SK-N-SH treated with all-trans-retinoic acid at 6 μM for 48 hours (cell line): Measurements from ENCODE around the gene PUS7.
A peak's percentile ranks its signal among the peaks of the same experiment; 100 is the strongest.

Experiments used
- ATAC-seq: fragments of 200-7000 bp; cut with Tn5 transposase; 3 replicates; pipeline ENCODE4 v1.9.1; 2020; ENCODE audit warnings: mild to moderate bottlenecking, moderate library complexity
- ARNTL ChIP-seq: fragments of 450-650 bp; formaldehyde crosslinking; IDR thresholded peaks from 2 replicates; pipeline ENCODE4 v1.5.0; 2020; ENCODE audit warnings: low read depth, mild to moderate bottlenecking, moderate library complexity, borderline replicate concordance
- CREB5 ChIP-seq: fragments of 250-450 bp; sonication (Bioruptor Pico); IDR thresholded peaks from 2 replicates; pipeline ENCODE4 v1.5.1; 2020; ENCODE audit warnings: low read depth, mild to moderate bottlenecking, moderate library complexity
- CSDC2 ChIP-seq: fragments of 250-450 bp; sonication (Bioruptor Pico); IDR thresholded peaks from 2 replicates; pipeline ENCODE4 v1.5.0; 2020; ENCODE audit warnings: mild to moderate bottlenecking, moderate library complexity
- ESRRG ChIP-seq: fragments of 250-450 bp; sonication (Bioruptor Pico); IDR thresholded peaks from 2 replicates; pipeline ENCODE4 v1.6.1; 2021; ENCODE audit warnings: mild to moderate bottlenecking
- GLIS3 ChIP-seq: fragments of 250-450 bp; sonication (Bioruptor Pico); IDR thresholded peaks from 2 replicates; pipeline ENCODE4 v1.5.0; 2020; ENCODE audit warnings: mild to moderate bottlenecking, moderate library complexity
- ISL1 ChIP-seq: fragments of 250-450 bp; sonication (Bioruptor Pico); IDR thresholded peaks from 2 replicates; pipeline ENCODE4 v2.1.2; 2022; ENCODE audit warnings: mild to moderate bottlenecking, moderate library complexity
- OSR1 ChIP-seq: fragments of 250-450 bp; sonication (Bioruptor Pico); IDR thresholded peaks from 2 replicates; pipeline ENCODE4 v1.8.0; 2022; ENCODE audit warnings: moderate library complexity, mild to moderate bottlenecking, inconsistent platforms
- POU6F1 ChIP-seq: fragments of 250-450 bp; sonication (Bioruptor Pico); IDR thresholded peaks from 2 replicates; pipeline ENCODE4 v1.8.0; 2021; ENCODE audit warnings: low read depth, mild to moderate bottlenecking, moderate library complexity, borderline replicate concordance
- PPARA ChIP-seq: fragments of 250-450 bp; sonication (Bioruptor Pico); IDR thresholded peaks from 2 replicates; pipeline ENCODE4 v1.5.0; 2020; ENCODE audit warnings: mild to moderate bottlenecking, borderline replicate concordance
- RARB ChIP-seq: fragments of 250-450 bp; sonication (Bioruptor Pico); IDR thresholded peaks from 2 replicates; pipeline ENCODE4 v1.8.0; 2021; ENCODE audit warnings: mild to moderate bottlenecking, moderate library complexity
- SNAI2 ChIP-seq: fragments of 250-450 bp; sonication (Bioruptor Pico); IDR thresholded peaks from 2 replicates; pipeline ENCODE4 v1.5.0; 2020; ENCODE audit warnings: mild to moderate bottlenecking, moderate library complexity
- TCF4 ChIP-seq: fragments of 250-450 bp; sonication (Bioruptor Pico); IDR thresholded peaks from 2 replicates; pipeline ENCODE4 v1.8.0; 2021; ENCODE audit warnings: mild to moderate bottlenecking, moderate library complexity, borderline replicate concordance
- ZC3H10 ChIP-seq: fragments of 250-450 bp; sonication (Bioruptor Pico); IDR thresholded peaks from 2 replicates; pipeline ENCODE4 v1.5.1; 2021; ENCODE audit warnings: mild to moderate bottlenecking, moderate library complexity
- ZNF565 ChIP-seq: fragments of 450-650 bp; formaldehyde crosslinking; conservative IDR thresholded peaks from 2 replicates; pipeline ENCODE4 v1.5.0; 2020; ENCODE audit warnings: low read depth, mild to moderate bottlenecking, moderate library complexity
- ZNF70 ChIP-seq: fragments of 450-650 bp; formaldehyde crosslinking; IDR thresholded peaks from 2 replicates; pipeline ENCODE4 v1.5.0; 2020; ENCODE audit warnings: mild to moderate bottlenecking, moderate library complexity
- ZNF8 ChIP-seq: fragments of 450-650 bp; formaldehyde crosslinking; IDR thresholded peaks from 2 replicates; pipeline ENCODE4 v1.5.0; 2020; ENCODE audit warnings: mild to moderate bottlenecking, moderate library complexity
- TF ChIP-seq, protein P1 (sequence below): fragments of 250-450 bp; sonication (Bioruptor Pico); IDR thresholded peaks from 2 replicates; pipeline ENCODE4 v1.5.0; 2020; ENCODE audit warnings: mild to moderate bottlenecking, moderate library complexity
- TF ChIP-seq, protein P2 (sequence below): fragments of 250-450 bp; sonication (Bioruptor Pico); IDR thresholded peaks from 2 replicates; pipeline ENCODE4 v1.8.0; 2020; ENCODE audit warnings: mild to moderate bottlenecking, moderate library complexity, borderline replicate concordance
- TF ChIP-seq, protein P3 (sequence below): fragments of 250-450 bp; sonication (Bioruptor Pico); IDR thresholded peaks from 2 replicates; pipeline ENCODE4 v1.5.1; 2021; ENCODE audit warnings: mild to moderate bottlenecking, moderate library complexity

PUS7 gene

GRCh38 chr7:105487579-105488571 is 34.2 kb downstream of the PUS7 start:
- peak; percentile 92 for ATAC-seq
- no peak for TF ChIP-seq OSR1
- TF ChIP-seq ZC3H10 (CRISPR knock-in tag), result no peak
- TF ChIP-seq, protein P1, sequence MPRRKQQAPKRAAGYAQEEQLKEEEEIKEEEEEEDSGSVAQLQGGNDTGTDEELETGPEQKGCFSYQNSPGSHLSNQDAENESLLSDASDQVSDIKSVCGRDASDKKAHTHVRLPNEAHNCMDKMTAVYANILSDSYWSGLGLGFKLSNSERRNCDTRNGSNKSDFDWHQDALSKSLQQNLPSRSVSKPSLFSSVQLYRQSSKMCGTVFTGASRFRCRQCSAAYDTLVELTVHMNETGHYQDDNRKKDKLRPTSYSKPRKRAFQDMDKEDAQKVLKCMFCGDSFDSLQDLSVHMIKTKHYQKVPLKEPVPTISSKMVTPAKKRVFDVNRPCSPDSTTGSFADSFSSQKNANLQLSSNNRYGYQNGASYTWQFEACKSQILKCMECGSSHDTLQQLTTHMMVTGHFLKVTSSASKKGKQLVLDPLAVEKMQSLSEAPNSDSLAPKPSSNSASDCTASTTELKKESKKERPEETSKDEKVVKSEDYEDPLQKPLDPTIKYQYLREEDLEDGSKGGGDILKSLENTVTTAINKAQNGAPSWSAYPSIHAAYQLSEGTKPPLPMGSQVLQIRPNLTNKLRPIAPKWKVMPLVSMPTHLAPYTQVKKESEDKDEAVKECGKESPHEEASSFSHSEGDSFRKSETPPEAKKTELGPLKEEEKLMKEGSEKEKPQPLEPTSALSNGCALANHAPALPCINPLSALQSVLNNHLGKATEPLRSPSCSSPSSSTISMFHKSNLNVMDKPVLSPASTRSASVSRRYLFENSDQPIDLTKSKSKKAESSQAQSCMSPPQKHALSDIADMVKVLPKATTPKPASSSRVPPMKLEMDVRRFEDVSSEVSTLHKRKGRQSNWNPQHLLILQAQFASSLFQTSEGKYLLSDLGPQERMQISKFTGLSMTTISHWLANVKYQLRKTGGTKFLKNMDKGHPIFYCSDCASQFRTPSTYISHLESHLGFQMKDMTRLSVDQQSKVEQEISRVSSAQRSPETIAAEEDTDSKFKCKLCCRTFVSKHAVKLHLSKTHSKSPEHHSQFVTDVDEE (CRISPR knock-in tag), result peak; percentile 36; the same call in 1 of the 2 replicates
- TF ChIP-seq TCF4, result peak; percentile 87
- peak; percentile 25; the same call in 1 of the 2 replicates for TF ChIP-seq ISL1

GRCh38 chr7:105480931-105481330 is 41.1 kb downstream of the PUS7 start:
- ATAC-seq, result peak; percentile 78
- no peak for TF ChIP-seq ZNF8
- no peak for TF ChIP-seq RARB (CRISPR knock-in tag)
- TF ChIP-seq CREB5 (CRISPR knock-in tag), result no peak
- TF ChIP-seq TCF4, result no peak
- TF ChIP-seq, protein P1 (CRISPR knock-in tag), result no peak
- no peak for TF ChIP-seq SNAI2 (CRISPR knock-in tag)
- no peak for TF ChIP-seq ZC3H10 (CRISPR knock-in tag)
- TF ChIP-seq PPARA (CRISPR knock-in tag), result no peak
- no peak for TF ChIP-seq POU6F1 (CRISPR knock-in tag)
- TF ChIP-seq ZNF565 (CRISPR knock-in tag), result no peak
- no peak for TF ChIP-seq CSDC2 (CRISPR knock-in tag)
- TF ChIP-seq, protein P2, sequence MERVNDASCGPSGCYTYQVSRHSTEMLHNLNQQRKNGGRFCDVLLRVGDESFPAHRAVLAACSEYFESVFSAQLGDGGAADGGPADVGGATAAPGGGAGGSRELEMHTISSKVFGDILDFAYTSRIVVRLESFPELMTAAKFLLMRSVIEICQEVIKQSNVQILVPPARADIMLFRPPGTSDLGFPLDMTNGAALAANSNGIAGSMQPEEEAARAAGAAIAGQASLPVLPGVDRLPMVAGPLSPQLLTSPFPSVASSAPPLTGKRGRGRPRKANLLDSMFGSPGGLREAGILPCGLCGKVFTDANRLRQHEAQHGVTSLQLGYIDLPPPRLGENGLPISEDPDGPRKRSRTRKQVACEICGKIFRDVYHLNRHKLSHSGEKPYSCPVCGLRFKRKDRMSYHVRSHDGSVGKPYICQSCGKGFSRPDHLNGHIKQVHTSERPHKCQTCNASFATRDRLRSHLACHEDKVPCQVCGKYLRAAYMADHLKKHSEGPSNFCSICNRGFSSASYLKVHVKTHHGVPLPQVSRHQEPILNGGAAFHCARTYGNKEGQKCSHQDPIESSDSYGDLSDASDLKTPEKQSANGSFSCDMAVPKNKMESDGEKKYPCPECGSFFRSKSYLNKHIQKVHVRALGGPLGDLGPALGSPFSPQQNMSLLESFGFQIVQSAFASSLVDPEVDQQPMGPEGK (CRISPR knock-in tag), result no peak
- no peak for TF ChIP-seq GLIS3 (CRISPR knock-in tag)
- no peak for TF ChIP-seq ISL1

GRCh38 chr7:105478606-105479005 is 43.5 kb downstream of the PUS7 start:
- TF ChIP-seq CSDC2 (CRISPR knock-in tag), result no peak
- TF ChIP-seq CREB5 (CRISPR knock-in tag), result no peak
- TF ChIP-seq RARB (CRISPR knock-in tag), result no peak
- TF ChIP-seq ISL1, result no peak
- TF ChIP-seq ZNF70, result no peak
- no peak for TF ChIP-seq ARNTL (CRISPR knock-in tag)
- TF ChIP-seq, protein P3, sequence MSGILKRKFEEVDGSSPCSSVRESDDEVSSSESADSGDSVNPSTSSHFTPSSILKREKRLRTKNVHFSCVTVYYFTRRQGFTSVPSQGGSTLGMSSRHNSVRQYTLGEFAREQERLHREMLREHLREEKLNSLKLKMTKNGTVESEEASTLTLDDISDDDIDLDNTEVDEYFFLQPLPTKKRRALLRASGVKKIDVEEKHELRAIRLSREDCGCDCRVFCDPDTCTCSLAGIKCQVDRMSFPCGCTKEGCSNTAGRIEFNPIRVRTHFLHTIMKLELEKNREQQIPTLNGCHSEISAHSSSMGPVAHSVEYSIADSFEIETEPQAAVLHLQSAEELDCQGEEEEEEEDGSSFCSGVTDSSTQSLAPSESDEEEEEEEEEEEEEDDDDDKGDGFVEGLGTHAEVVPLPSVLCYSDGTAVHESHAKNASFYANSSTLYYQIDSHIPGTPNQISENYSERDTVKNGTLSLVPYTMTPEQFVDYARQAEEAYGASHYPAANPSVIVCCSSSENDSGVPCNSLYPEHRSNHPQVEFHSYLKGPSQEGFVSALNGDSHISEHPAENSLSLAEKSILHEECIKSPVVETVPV (CRISPR knock-in tag), result no peak
- TF ChIP-seq ZNF565 (CRISPR knock-in tag), result no peak
- TF ChIP-seq ESRRG (CRISPR knock-in tag), result no peak
- TF ChIP-seq, all 23 proteins: peak for 0
- no peak for ATAC-seq
